Measurements from ENCODE around the gene LANCL2.

The LANCL2 gene

DNA sequence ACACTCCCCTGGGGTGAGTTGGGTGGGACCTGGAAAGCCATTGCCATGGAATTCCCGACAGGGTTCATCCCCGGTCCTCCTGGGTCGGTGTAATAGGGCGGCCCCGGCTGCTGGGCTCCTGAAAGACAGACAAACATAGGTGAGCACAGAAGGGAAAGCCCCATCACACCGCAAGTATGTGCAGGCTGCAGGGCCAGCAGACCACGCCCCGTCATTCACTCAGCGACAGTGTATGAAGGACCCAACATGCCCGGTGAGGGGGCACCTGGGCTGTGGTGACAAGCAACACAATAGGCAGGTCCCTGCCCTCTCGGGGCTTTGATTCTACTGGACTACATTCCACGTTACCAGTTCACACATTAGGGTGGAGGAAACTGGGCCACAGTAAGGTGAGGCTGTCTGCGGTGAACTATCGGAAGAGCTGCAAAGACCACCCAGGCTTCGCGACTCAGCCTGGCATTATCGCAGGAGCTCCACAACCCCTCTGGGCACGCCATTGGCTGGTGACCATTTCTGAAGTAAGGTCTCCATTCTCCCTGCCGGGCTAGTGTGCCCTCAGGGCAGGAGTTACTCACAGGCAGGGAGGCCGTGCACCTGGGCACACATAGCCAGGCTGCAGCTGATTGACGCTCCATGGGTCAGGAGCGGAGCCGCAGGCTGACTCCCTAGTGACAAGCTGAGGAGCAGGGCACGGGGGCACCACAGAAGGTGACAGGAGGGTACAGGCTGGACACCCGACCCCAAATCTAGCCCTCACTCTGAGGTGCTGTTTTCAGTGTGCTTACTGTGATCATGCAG is 108.0 kb downstream of the LANCL2 start:
- no peak for DNase-seq

DNA sequence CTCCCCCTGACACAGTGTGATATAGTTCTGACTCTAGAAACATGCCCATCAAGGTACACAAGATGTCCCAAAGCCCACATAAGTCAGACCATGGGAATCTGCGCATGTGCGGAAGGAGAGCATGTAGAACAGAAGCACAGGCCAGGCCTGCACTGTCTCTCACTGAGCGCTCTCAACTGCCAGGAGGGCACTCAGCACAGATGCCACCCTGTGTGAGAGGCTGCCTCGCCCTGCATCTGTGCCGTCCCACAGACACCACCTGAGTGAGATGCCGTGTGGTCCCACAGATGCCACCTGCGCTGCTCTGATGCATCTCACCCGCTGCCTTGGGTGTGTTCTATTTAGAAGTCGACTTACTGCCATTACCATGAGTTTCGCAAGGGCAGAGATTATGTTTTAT is 108.8 kb downstream of the LANCL2 start:
- DNase-seq, result no peak

DNA sequence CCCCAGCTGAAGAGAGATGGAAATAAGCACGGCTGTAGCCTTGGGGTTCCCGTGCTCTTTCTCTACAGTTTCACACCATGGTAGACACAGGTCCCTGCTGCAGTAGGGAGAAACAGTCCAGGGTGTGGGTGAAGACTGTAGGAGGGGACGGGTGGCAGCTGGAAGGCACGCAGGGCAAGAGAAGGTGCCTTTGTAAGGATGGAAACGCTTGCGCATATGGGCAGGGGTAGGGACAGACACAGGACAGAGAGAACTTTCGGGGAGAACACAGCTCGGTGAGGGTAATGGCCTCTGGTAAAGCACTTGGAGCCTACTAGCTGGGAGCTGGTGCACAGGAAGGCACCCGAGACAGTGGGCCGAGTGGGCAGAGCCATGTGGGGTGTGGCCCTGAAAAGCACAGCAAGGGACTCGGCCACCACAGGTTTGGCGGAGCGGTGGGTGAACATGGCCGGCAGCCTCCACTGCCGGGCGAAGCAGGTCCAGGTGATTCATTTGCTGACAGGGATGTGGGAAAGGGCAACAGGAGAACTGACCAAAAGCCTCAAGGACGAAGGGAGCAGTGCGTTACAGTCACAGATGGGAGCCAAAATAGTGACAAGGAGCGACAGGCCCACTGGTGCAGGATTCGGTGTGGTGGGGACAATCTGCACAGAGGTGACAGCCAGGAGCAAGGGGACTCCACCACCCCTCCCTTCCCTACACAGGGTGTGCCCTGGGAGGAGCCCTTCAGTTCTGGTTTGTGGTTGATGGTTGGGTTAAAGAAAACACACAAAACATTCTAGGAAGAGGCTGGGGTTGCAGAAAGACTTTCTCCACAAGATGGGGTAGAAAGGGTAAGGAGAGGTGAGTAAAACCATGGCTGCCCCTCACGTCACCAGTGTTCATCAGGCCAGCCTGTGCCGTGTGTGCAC is 110.1 kb downstream of the LANCL2 start:
- no peak for DNase-seq

DNA sequence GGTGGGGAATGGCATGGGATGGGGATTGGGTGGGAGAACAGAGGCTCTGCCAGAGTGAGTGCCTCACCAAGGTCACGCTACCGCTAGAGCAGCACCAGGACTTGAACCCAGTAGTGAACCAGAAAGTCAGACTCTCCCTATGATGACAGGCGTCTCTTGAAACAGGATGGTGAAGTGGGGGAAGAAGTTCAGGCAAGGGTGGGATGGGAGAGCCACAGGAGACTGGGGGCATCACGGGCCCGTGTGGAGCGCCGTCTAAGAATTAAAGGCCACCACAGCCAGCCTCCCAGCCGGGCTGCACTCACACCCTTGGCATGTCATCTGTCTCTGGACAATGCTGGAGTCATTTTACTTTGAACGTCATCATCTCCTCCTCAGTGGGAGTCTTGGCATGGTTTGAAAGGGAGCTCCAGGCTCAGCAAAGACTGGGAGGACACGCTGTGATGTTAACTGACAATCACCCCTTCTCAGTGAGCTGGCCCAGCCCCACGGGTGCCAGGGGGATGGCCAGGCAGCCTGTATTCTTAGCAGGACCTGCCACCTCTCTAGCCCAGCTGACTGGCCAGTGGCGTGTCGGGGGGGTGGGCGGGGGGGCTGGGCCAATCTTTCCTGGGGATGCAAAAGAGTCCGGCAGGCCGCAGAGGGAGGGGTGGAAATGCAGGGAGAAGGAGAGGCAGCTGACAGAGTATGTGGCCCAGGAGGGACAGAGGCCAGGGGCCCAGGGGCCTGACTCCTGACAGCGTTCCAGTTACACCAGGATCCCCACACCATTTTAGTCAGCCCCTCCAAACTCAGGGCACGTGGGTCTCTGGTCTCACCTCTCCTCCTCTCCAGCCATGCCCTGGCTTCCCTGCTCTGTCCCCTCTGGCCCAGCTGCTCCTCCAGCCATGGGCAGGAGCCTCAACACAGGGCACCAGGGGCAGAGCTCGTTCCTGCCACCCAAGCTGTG is 111.0 kb downstream of the LANCL2 start:
- no peak for DNase-seq

DNA sequence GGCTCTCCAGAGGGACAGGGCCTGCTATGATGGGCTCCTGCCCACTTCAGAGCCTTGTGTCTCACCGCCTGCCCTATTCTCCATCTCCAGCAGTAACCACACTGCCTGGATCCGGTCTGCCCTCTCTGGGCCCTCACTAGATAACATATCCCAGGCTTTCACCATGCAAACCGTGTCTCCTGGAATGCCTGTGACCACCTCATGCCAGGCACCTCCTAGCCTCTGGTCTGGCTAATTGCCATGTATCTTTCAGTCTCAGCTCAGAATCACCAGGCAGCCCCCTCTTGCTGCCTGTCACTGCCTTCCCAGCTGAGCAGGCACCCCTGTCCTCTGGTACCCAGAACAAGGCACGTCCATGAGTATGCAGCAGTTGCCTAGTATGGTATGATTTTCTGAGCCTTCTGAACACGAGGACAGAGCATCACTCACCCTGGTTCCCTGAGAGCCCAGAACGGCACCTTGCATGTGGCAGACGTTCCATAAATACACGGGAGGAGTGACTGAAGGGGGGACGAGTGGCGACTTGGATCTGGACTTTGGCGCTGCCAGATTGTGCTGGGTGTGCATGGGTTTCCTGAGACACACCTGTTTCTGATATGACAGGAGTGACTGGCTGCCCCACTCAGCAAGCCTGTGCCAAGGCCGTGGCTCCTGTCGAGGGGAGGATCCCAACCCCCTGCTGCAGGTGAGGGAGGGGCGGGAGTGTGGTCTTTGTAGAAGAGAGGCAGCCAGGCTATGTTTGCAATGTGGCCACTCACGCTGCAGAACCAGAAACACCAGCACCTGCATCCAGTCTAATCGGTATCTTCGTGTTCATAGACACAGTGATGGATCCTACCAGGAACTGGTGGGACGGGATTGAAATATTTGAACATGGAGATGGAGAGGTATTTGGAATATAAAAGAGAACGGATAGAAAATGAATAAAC is 112.0 kb downstream of the LANCL2 start:
- no peak for DNase-seq

DNA sequence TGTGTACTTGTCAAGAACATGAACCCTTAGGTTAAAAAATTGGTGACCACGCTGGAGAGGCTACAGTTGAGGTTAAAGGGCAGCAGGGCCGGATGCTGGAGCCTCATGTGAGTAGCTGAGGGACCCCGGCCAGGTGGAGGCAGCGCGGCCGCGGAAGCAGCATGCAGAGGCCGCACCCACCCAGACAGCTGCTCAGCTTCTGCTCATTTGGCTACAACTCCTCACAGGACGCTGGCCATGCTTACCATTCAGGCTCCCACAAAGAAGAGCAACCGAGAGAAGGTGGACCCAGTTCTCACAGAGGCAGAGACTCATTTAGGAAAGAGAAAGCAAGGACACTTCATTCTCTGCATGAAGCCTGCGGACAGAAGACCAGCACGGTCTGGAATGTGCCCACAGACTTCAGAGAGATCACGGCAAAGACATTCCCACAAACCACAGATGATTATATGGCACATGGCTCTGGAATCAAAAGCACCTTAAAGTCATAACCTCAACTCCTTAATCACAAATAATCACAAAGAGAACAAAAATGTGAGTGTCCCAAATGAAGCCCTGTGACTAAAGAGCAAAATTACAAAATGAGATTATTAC is 112.7 kb downstream of the LANCL2 start:
- DNase-seq, result no peak

DNA sequence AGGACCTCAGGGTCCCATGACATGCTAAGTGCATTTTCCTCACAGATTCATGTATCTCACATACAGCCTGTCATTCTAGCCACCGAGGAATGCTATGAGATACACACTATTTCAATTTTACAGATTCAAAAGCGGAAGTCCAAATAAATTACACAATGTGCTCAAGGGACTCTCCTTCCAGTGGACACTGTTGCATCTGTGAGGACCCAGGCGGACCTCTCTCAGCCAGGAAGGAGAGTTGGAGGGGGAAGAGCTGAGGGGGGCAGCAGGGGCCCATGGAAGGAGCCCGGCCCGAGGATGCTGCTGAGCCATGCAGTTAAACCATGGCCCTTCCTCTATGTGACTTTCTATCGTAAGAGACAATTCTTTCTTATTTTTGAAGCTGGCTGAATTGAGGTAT is 113.6 kb downstream of the LANCL2 start:
- no peak for DNase-seq

DNA sequence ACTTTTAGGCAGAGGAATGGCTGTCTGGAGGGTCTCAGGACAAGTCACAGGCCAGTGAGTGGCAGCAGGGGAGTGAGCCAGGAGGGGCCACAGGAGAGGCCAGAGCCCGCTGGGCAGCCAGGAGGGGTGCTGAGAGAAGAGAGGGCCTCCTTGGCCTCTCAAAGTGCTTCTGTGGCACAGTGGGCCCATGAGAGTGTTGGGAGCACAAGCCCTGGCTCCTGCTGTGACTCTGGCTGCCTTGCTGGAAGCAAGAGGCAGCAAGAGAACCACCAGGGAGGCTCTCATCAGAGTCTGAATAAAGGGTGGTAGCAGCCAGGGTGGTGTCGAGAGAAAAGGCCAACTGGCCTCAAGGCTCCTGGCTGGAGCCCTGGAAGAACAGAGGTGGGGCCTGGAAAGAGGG is 116.0 kb downstream of the LANCL2 start:
- no peak for DNase-seq

DNA sequence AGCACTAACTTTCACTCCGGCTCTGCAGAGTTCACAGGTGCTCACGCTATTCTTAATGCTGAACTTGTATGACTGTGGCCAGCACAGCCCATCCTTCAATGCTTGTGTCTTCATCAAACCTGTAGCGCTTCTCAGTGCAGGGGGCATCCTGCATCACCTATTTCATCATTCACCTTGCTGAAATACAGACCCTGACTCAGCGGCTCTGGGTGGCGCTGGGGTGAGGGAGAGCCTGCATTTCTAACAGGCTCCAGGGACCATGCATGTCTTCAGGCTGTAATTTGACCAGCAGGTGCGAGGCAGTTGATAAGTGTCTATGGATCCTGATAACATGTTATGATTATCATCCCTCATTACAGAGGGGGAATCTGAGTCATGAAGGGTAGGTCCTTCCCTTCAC is 117.9 kb downstream of the LANCL2 start:
- no peak for DNase-seq
